ENCODE results near the gene RBM19. TPM values are rescaled to one million over a fixed set of nuclear protein-coding genes. Genes with fewer than 3 reads are reported as not detected.
A peak's percentile ranks its signal among the peaks of the same experiment; 100 is the strongest.

Gene RBM19
- total and polyA plus RNA-seq, 3 donors from 2014 or later: 28.9 to 55.4 (median 49.5) TPM

DNA sequence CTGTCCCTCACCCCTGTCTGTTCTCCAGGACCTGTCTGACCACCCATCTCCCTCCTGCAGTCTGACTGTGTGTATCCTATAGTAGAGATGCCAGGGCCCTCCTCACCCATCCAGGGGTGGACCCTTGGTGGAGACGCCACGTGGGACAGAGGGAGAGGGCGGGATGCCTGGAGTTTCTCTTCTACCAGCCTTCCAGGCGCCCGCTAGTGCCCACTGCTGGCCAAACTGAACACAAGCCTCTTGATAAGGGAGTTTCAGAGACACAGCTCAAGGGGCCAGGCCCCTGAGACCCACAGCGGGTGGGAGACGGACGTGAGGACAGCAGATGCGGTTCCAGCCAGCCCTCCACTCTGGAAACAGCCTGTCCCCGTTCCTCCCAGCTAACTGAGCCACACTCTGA lies 147.3 kb downstream of the RBM19 start:
- H3K4me1 ChIP-seq: no peaks in the 10 kb centered on the region
- TF ChIP-seq, protein P1, sequence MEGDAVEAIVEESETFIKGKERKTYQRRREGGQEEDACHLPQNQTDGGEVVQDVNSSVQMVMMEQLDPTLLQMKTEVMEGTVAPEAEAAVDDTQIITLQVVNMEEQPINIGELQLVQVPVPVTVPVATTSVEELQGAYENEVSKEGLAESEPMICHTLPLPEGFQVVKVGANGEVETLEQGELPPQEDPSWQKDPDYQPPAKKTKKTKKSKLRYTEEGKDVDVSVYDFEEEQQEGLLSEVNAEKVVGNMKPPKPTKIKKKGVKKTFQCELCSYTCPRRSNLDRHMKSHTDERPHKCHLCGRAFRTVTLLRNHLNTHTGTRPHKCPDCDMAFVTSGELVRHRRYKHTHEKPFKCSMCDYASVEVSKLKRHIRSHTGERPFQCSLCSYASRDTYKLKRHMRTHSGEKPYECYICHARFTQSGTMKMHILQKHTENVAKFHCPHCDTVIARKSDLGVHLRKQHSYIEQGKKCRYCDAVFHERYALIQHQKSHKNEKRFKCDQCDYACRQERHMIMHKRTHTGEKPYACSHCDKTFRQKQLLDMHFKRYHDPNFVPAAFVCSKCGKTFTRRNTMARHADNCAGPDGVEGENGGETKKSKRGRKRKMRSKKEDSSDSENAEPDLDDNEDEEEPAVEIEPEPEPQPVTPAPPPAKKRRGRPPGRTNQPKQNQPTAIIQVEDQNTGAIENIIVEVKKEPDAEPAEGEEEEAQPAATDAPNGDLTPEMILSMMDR (IDR thresholded peaks at IDR 0.05): peak in 2 of 3 experiments; percentile 2 to 21
- TF ChIP-seq POLR2A (IDR thresholded peaks at IDR 0.05): no peak
- H3K9me3 ChIP-seq: no peaks in the 10 kb centered on the region
- no peaks in the 10 kb centered on the region for H3K36me3 ChIP-seq (ENCODE audit: low read depth, missing control alignments)
- intact Hi-C loops (cut with DNase I; ENCODE audit: low total_unique reads): no loop called here
- no peaks in the 10 kb centered on the region for H3K27me3 ChIP-seq
- WGBS, 2 donors: 86 to 87% methylated on average over 4 to 10 of the region's 10 CpGs
- H3K4me3 ChIP-seq: no peak overlapping the region
- peak; percentile 18 for DNase-seq
- H3K27ac ChIP-seq: no peak overlapping the region

DNA sequence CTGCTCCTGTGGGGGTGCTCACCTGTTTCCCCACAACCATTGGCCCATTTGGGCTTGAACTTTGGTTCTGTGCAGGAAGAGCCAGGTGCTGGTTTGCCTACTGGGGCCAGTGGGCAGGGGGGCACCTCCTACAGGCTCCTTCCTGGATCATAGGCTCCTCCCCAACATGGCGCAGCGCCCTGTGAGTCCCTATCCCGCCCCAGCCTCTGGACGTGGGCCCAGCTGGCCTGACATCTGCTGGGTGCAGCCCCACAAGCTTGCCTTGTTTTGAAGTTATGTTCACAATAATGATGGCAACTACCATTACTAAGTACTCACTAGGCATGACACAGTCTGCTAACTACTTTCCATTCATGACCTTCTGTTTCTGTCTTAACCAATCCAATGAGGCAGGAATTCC lies 147.8 kb downstream of the RBM19 start:
- TF ChIP-seq POLR2A (IDR thresholded peaks at IDR 0.05): no peak
- TF ChIP-seq, protein P1 (IDR thresholded peaks at IDR 0.05): no peak
- no peak overlapping the region for H3K4me3 ChIP-seq
- DNase-seq: no peak
- H3K9me3 ChIP-seq: no peaks in the 10 kb centered on the region
- no peaks in the 10 kb centered on the region for H3K36me3 ChIP-seq (ENCODE audit: low read depth, missing control alignments)
- intact Hi-C loops (cut with DNase I; ENCODE audit: low total_unique reads): no loop called here
- H3K4me1 ChIP-seq: no peaks in the 10 kb centered on the region
- no peak overlapping the region for H3K27ac ChIP-seq
- no peaks in the 10 kb centered on the region for H3K27me3 ChIP-seq
- 92 to 96% methylated on average over 4 of the region's 4 CpGs for WGBS, 2 donors

DNA sequence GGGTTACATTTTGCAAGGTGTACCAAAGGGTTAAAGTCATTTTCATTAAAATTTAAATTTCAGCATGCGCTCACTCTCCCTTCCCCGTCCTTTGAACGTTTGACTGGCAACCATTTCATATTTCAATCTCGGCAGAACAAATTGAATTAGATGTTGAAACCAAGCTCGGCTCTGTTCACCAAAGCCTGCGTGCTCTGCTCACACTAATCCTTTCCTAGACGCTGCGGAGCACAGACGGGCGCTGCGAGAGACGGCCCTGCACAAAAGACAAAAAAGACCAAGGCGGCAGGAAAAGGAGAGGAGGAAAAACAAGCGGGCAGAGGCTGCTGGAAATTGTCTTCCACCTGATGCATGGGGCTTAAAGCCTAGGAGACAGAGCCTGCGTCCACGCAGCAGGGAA lies 149.3 kb downstream of the RBM19 start:
- Histone ChIP-seq H3K27me3 (no peaks in the 10 kb centered on the region), H3K27ac (no peak overlapping the region), H3K4me3 (no peak overlapping the region), H3K4me1 (no peaks in the 10 kb centered on the region), H3K36me3 (ENCODE audit: low read depth, missing control alignments) (no peaks in the 10 kb centered on the region), H3K9me3 (no peaks in the 10 kb centered on the region)
- TF ChIP-seq, protein P1 (IDR thresholded peaks at IDR 0.05): no peak
- TF ChIP-seq POLR2A (IDR thresholded peaks at IDR 0.05): no peak
- 80 to 82% methylated on average over 16 of the region's 16 CpGs for WGBS, 2 donors
- intact Hi-C loops (cut with DNase I; ENCODE audit: low total_unique reads): no loop called here
- DNase-seq: no peak

DNA sequence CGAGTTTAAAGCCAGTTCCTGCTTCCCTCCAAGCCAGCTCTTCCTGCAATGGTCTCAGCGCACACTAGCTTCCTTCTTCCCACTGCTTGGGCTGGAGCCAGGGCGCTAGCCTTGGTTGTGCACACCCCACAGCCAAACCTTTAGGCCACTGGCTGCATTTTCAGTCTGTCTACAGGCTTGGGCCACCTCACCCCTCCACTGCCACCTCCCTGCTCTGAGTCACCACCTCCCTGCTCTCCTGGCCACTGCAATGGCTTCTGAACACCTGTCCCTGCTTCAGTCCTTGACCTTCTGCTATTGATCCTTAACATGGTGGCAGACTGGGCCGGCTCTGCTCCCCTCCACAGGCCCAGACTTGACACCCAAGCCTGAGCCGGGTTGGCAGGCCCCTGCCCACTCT lies 151.1 kb downstream of the RBM19 start:
- H3K36me3 ChIP-seq (ENCODE audit: low read depth, missing control alignments): no peaks in the 10 kb centered on the region
- no peak overlapping the region for H3K4me3 ChIP-seq
- intact Hi-C loops (cut with DNase I; ENCODE audit: low total_unique reads): no loop called here
- H3K4me1 ChIP-seq: no peaks in the 10 kb centered on the region
- no peaks in the 10 kb centered on the region for H3K27me3 ChIP-seq
- TF ChIP-seq, protein P1 (IDR thresholded peaks at IDR 0.05): no peak
- no peak for TF ChIP-seq POLR2A (IDR thresholded peaks at IDR 0.05)
- no peaks in the 10 kb centered on the region for H3K9me3 ChIP-seq
- 84 to 90% methylated on average over 5 of the region's 5 CpGs for WGBS, 2 donors
- DNase-seq: no peak
- no peak overlapping the region for H3K27ac ChIP-seq

DNA sequence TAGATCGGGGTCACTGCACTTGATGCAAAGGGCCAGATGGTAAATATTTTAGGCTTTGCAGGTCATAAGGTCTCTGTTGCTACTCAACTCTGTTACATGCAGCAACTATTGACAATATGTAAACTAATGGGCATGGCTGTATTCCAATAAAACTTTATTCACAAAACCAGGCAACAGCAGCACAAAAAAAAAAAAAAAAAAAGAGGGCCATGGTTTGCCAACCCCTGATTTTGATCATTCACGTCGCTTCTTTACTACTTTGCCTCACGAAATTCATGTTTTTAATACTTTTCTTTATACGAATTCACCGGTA lies 152.9 kb downstream of the RBM19 start:
- H3K4me1 ChIP-seq: no peaks in the 10 kb centered on the region
- DNase-seq: no peak
- H3K4me3 ChIP-seq: no peak overlapping the region
- intact Hi-C loops (cut with DNase I; ENCODE audit: low total_unique reads): no loop called here
- 86 to 96% methylated on average over 6 of the region's 6 CpGs for WGBS, 2 donors
- H3K27ac ChIP-seq: no peak overlapping the region
- no peaks in the 10 kb centered on the region for H3K9me3 ChIP-seq
- H3K27me3 ChIP-seq: no peaks in the 10 kb centered on the region
- H3K36me3 ChIP-seq (ENCODE audit: low read depth, missing control alignments): no peaks in the 10 kb centered on the region
- TF ChIP-seq, protein P1 (IDR thresholded peaks at IDR 0.05): no peak
- no peak for TF ChIP-seq POLR2A (IDR thresholded peaks at IDR 0.05)
